IMR-90 (cell line): ENCODE data around the gene LRRTM4.

Source experiments
- CTCF ChIP-seq: conservative IDR thresholded peaks from 2 replicates; pipeline ENCODE4 v1.5.1; 2012; ENCODE audit warnings: mild to moderate bottlenecking, low read depth, low read length, improper control_type of control experiment
- RFX5 ChIP-seq: IDR thresholded peaks from 2 replicates; pipeline ENCODE4 v1.8.0; 2012; ENCODE audit warnings: low read depth, mild to moderate bottlenecking, low read length, moderate library complexity

- TF ChIP-seq CTCF (no peak), RFX5 (no peak)
Measured at GRCh38 chr2:76713312-76713711, 808.9 kb downstream of the LRRTM4 start.
